ENCODE measurements around the gene TBC1D17. TPM values are rescaled to one million over a fixed set of nuclear protein-coding genes. Genes with fewer than 3 reads are reported as not detected.

Gene TBC1D17
- polyA plus RNA-seq, 1 experiment, result 15.6 TPM

GRCh38 chr19:49911381-49912145, 34.1 kb downstream of the TBC1D17 start:
- TF ChIP-seq CTCF (IDR thresholded peaks at IDR 0.05; ENCODE audit: low read depth, low read length), result no peak
- DNase-seq (ENCODE audit: low read depth, low spot score), result no peak
- Histone ChIP-seq H3K27me3 (ENCODE audit: control insufficient read depth, insufficient read depth, low read length) (no peaks in the 10 kb centered on the region), H3K9me3 (ENCODE audit: control insufficient read depth, insufficient read depth, low read length) (no peaks in the 10 kb centered on the region; the same call in 1 of the 2 replicates), H3K4me3 (ENCODE audit: low read depth, low read length) (no peak overlapping the region), H3K27ac (ENCODE audit: low read depth, low read length) (peak overlapping the region; percentile 52)
- CTCF ChIA-PET, result no interaction called here
- POLR2A ChIA-PET, result interaction anchor here (0.9 kb wide), 1 partner anchor 34 kb away, joined by 3 read pairs; the partner anchor contains the start of genes AKT1S1 and TBC1D17

- ChIA-PET CTCF (no interaction called here), POLR2A (no interaction called here)
- no peak for DNase-seq (ENCODE audit: low read depth, low spot score)
Measured at GRCh38 chr19:49912965-49913685, 35.6 kb downstream of the TBC1D17 start.

GRCh38 chr19:49913720-49914119, 36.2 kb downstream of the TBC1D17 start:
- Histone ChIP-seq H3K9me3 (ENCODE audit: control insufficient read depth, insufficient read depth, low read length) (no peaks in the 10 kb centered on the region; the same call in 1 of the 2 replicates), H3K4me3 (ENCODE audit: low read depth, low read length) (no peak overlapping the region), H3K27ac (ENCODE audit: low read depth, low read length) (no peak overlapping the region), H3K27me3 (ENCODE audit: control insufficient read depth, insufficient read depth, low read length) (no peaks in the 10 kb centered on the region)
- DNase-seq (ENCODE audit: low read depth, low spot score), result no peak
- ChIA-PET CTCF (no interaction called here), POLR2A (no interaction called here)
- TF ChIP-seq CTCF (IDR thresholded peaks at IDR 0.05; ENCODE audit: low read depth, low read length), result no peak

More at GRCh38 chr19:49912965-49913685, 35.6 kb downstream of the TBC1D17 start:
- H3K9me3 ChIP-seq (ENCODE audit: control insufficient read depth, insufficient read depth, low read length), result no peaks in the 10 kb centered on the region; the same call in 1 of the 2 replicates
- H3K4me3 ChIP-seq (ENCODE audit: low read depth, low read length), result no peak overlapping the region
- peak overlapping the region; percentile 31 for H3K27ac ChIP-seq (ENCODE audit: low read depth, low read length)
- no peaks in the 10 kb centered on the region for H3K27me3 ChIP-seq (ENCODE audit: control insufficient read depth, insufficient read depth, low read length)
- peak; percentile 21; the same call in 1 of the 2 replicates for TF ChIP-seq CTCF (IDR thresholded peaks at IDR 0.05; ENCODE audit: low read depth, low read length)

- POLR2A ChIA-PET, result interaction anchor here (0.7 kb wide), 1 partner anchor 62 kb away, joined by 8 read pairs; no protein-coding TSS in a partner anchor
- TF ChIP-seq CTCF (IDR thresholded peaks at IDR 0.05; ENCODE audit: low read depth, low read length), result no peak
- no peak for DNase-seq (ENCODE audit: low read depth, low spot score)
Measured at GRCh38 chr19:49915271-49915670, 37.8 kb downstream of the TBC1D17 start.

More at GRCh38 chr19:49915271-49915670, 37.8 kb downstream of the TBC1D17 start:
- H3K9me3 ChIP-seq (ENCODE audit: control insufficient read depth, insufficient read depth, low read length), result no peaks in the 10 kb centered on the region
- H3K27ac ChIP-seq (ENCODE audit: low read depth, low read length), result no peak overlapping the region
- CTCF ChIA-PET, result interaction anchor here (0.6 kb wide), 1 partner anchor 48 kb away, joined by 3 read pairs; the partner anchor contains the start of gene PNKP
- no peak overlapping the region for H3K4me3 ChIP-seq (ENCODE audit: low read depth, low read length)
- H3K27me3 ChIP-seq (ENCODE audit: control insufficient read depth, insufficient read depth, low read length), result no peaks in the 10 kb centered on the region

All from AG04450 (cell line).